IMR-90 (cell line): ENCODE results near the gene IL6. TPM values are rescaled to one million over a fixed set of nuclear protein-coding genes. Genes with fewer than 3 reads are reported as not detected.

ENCODE experiments used
- ATAC-seq: fragments of 200-7000 bp; cut with Tn5 transposase; 2 replicates; pipeline ENCODE4 v1.9.1; 2020; ENCODE audit warnings: low read depth, mild to moderate bottlenecking, moderate library complexity
- BruUV-seq: library from RNA; stranded (reverse); fragments of 400-500 nt; replicated peaks from 2 replicates; lab custom pipeline; 2021; lab: Mats Ljungman, UMichigan
- CTCF ChIA-PET: fragments of 300-600 bp; formaldehyde crosslinking; extraction: SDS; loops from one replicate; lab custom pipeline; 2021; ENCODE audit warnings: antibody characterized with exemption; lab: Yijun Ruan, JAX
- POLR2A ChIA-PET: fragments of 300-600 bp; sonication (Branson Sonifier 250); formaldehyde crosslinking; loops from one replicate; lab custom pipeline; 2022; ENCODE audit warnings: antibody characterized with exemption; ENCODE audit not compliant: unreplicated experiment; lab: Charles Lee
- DNase-seq: peaks from one replicate; pipeline ENCODE4 v3.0.0; 2013
- H2AFZ ChIP-seq: replicated peaks from 2 replicates; pipeline ENCODE3; 2013; ENCODE audit warnings: low read length, mild to moderate bottlenecking; ENCODE audit not compliant: poor library complexity
- H2AK5ac ChIP-seq: 2 replicates; pipeline ENCODE4 v1.6.1; 2013; ENCODE audit warnings: low read depth, low read length, inconsistent platforms
- H2AK9ac ChIP-seq: replicated peaks from 2 replicates; pipeline ENCODE3; 2013; ENCODE audit warnings: mild to moderate bottlenecking, low read depth, low read length, moderate library complexity; ENCODE audit not compliant: poor library complexity
- H2BK120ac ChIP-seq: 2 replicates; pipeline ENCODE4 v1.6.1; 2013; ENCODE audit warnings: low read depth, low read length, inconsistent platforms
- H2BK15ac ChIP-seq: 3 replicates; pipeline ENCODE4 v1.6.1; 2013; ENCODE audit warnings: low read depth, low read length, inconsistent platforms
- H2BK20ac ChIP-seq: 2 replicates; pipeline ENCODE4 v1.6.1; 2013; ENCODE audit warnings: low read depth, mild to moderate bottlenecking, inconsistent platforms, low read length, moderate library complexity
- H2BK5ac ChIP-seq: 2 replicates; pipeline ENCODE4 v1.6.1; 2013; ENCODE audit warnings: mild to moderate bottlenecking, low read depth, low read length, inconsistent platforms; ENCODE audit not compliant: poor library complexity, severe bottlenecking
- H3K14ac ChIP-seq: replicated peaks from 2 replicates; pipeline ENCODE4 v1.6.1; 2013; ENCODE audit warnings: low read depth, low read length, inconsistent platforms
- H3K18ac ChIP-seq: 2 replicates; pipeline ENCODE4 v1.6.1; 2013; ENCODE audit warnings: low read depth, low read length, control low read depth
- H3K23ac ChIP-seq: 2 replicates; pipeline ENCODE4 v1.6.1; 2013; ENCODE audit warnings: low read depth, low read length, inconsistent platforms
- H3K27ac ChIP-seq: 2 replicates; pipeline ENCODE4 v1.5.1; 2013; ENCODE audit warnings: mild to moderate bottlenecking, control low read depth, low read length; ENCODE audit not compliant: insufficient read depth
- H3K27me3 ChIP-seq: 2 replicates; pipeline ENCODE4 v1.6.1; 2013; ENCODE audit warnings: low read length; ENCODE audit not compliant: control insufficient read depth, insufficient read depth
- H3K36me3 ChIP-seq: 2 replicates; pipeline ENCODE4 v1.6.1; 2013; ENCODE audit warnings: low read length, mixed read lengths; ENCODE audit not compliant: control insufficient read depth, insufficient read depth
- H3K4ac ChIP-seq: 2 replicates; pipeline ENCODE4 v1.6.1; 2013; ENCODE audit warnings: low read depth, low read length, inconsistent platforms
- H3K4me1 ChIP-seq: 2 replicates; pipeline ENCODE4 v1.6.1; 2013; ENCODE audit warnings: low read length, mixed read lengths; ENCODE audit not compliant: control insufficient read depth, insufficient read depth
- H3K4me2 ChIP-seq: 2 replicates; pipeline ENCODE4 v1.6.1; 2013; ENCODE audit warnings: low read depth, mild to moderate bottlenecking, control low read depth, low read length, moderate library complexity
- H3K4me3 ChIP-seq: 2 replicates; pipeline ENCODE4 v1.5.1; 2013; ENCODE audit warnings: low read depth, mild to moderate bottlenecking, control low read depth, low read length, moderate library complexity; ENCODE audit not compliant: insufficient read depth
- H3K56ac ChIP-seq: 2 replicates; pipeline ENCODE4 v1.6.1; 2013; ENCODE audit warnings: low read length, inconsistent platforms; ENCODE audit not compliant: insufficient read depth; ENCODE audit errors: extremely low read depth
- H3K79me1 ChIP-seq, 2 experiments: 2 replicates each; pipeline ENCODE4 v1.6.1; 2013; ENCODE audit warnings: low read length in 2 of 2, inconsistent platforms in 1 of 2, low read depth in 1 of 2
- H3K9ac ChIP-seq: 2 replicates; pipeline ENCODE4 v1.6.1; 2013; ENCODE audit warnings: low read depth, low read length, control low read depth
- H3K9me1 ChIP-seq: 2 replicates; pipeline ENCODE4 v1.6.1; 2013; ENCODE audit warnings: low read length, inconsistent platforms; ENCODE audit not compliant: insufficient read depth
- H3K9me3 ChIP-seq: 2 replicates; pipeline ENCODE4 v1.6.1; 2013; ENCODE audit warnings: low read length; ENCODE audit not compliant: control insufficient read depth, insufficient read depth
- H4K20me1 ChIP-seq: 2 replicates; pipeline ENCODE4 v1.6.1; 2013; ENCODE audit warnings: low read length, inconsistent platforms; ENCODE audit not compliant: insufficient read depth
- H4K5ac ChIP-seq: 2 replicates; pipeline ENCODE4 v1.6.1; 2013; ENCODE audit warnings: mild to moderate bottlenecking, low read depth, low read length, control low read depth
- H4K8ac ChIP-seq, 2 experiments: 2 replicates each; pipeline ENCODE4 v1.6.1; 2013; ENCODE audit warnings: low read depth in 2 of 2, low read length in 2 of 2, control low read depth in 1 of 2, inconsistent platforms in 1 of 2
- H4K91ac ChIP-seq: 2 replicates; pipeline ENCODE4 v1.6.1; 2013; ENCODE audit warnings: low read depth, low read length, inconsistent platforms; ENCODE audit not compliant: insufficient read depth
- BHLHE40 ChIP-seq: fragments of 150-350 bp; IDR thresholded peaks from 2 replicates; pipeline ENCODE4 v1.6.1; 2016; ENCODE audit warnings: mild to moderate bottlenecking, low read depth, low read length
- CHD1 ChIP-seq: IDR thresholded peaks from 2 replicates; pipeline ENCODE4 v1.6.1; 2012; ENCODE audit warnings: low read depth, low read length, improper control_type of control experiment
- MAFK ChIP-seq: IDR thresholded peaks from 2 replicates; pipeline ENCODE4 v1.6.1; 2012; ENCODE audit warnings: low read depth, low read length, improper control_type of control experiment
- MAZ ChIP-seq: IDR thresholded peaks from 2 replicates; pipeline ENCODE4 v1.6.1; 2012; ENCODE audit warnings: low read depth, mild to moderate bottlenecking, low read length, improper control_type of control experiment, moderate library complexity, borderline replicate concordance
- POLR2A ChIP-seq: IDR thresholded peaks from 2 replicates; pipeline ENCODE4 v1.6.1; 2012; ENCODE audit warnings: mild to moderate bottlenecking, low read depth, low read length
- RAD21 ChIP-seq: IDR thresholded peaks from 2 replicates; pipeline ENCODE4 v1.6.1; 2012; ENCODE audit warnings: low read length, improper control_type of control experiment
- RCOR1 ChIP-seq: IDR thresholded peaks from 2 replicates; pipeline ENCODE4 v1.6.1; 2012; ENCODE audit warnings: mild to moderate bottlenecking, low read length, improper control_type of control experiment; ENCODE audit not compliant: insufficient replicate concordance
- SMC3 ChIP-seq: fragments of 150-350 bp; IDR thresholded peaks from 2 replicates; pipeline ENCODE4 v1.6.1; 2016; ENCODE audit warnings: low read depth, mild to moderate bottlenecking, antibody characterized with exemption, low read length, moderate library complexity
- whole genome bisulfite sequencing, 2 experiments: methylation state at CpG; one replicate each; pipeline versions ENCODE4 v1.1.5 to v1.1.7; 2013; ENCODE audit warnings: missing lambda C conversion rate in 2 of 2; ENCODE audit not compliant: insufficient read length in 1 of 2; ENCODE audit errors: extremely low coverage in 2 of 2; 5-methylcytosine and 5-hydroxymethylcytosine counted together
- dilution Hi-C: fragments of 300-500 bp; cut with HindIII; formaldehyde crosslinking; loops from one replicate; pipeline ENCODE4 v1.14.3; 2018; ENCODE audit warnings: low sequenced_read_pairs; ENCODE audit not compliant: unreplicated experiment
- in situ Hi-C: fragments of 300-500 bp; cut with MboI; formaldehyde crosslinking; loops from 3 replicates; pipeline ENCODE4 v1.14.3; 2019; ENCODE audit warnings: low sequenced_read_pairs, inconsistent platforms, mixed read lengths
- intact Hi-C: fragments of 100-400 bp; cut with micrococcal nuclease; formaldehyde crosslinking; loops from 2 replicates; pipeline ENCODE4 v1.10.0; 2022
- polyA plus RNA-seq, 3 experiments: library from polyadenylated mRNA; depleted of rRNA; stranded (reverse); fragments of >200 nt; gene quantifications; 2 replicates each; pipeline ENCODE4 v1.2.3, GENCODE V29; 2012; ENCODE audit warnings: low replicate concordance in 1 of 3
- total RNA-seq: library from RNA; depleted of rRNA; stranded (reverse); fragments of >200 nt; gene quantifications from 2 replicates; pipeline ENCODE4 v1.2.3, GENCODE V29; 2012

IL6 gene
- total and polyA plus RNA-seq, 2 of the 4 experiments (the other 2 are of a cell fraction): 15.2 to 50.8 TPM

- peak overlapping the region; percentile 82; the same call in 2 of the 3 replicates for H2BK15ac ChIP-seq
- peak overlapping the region; percentile 69 for H2BK20ac ChIP-seq
- DNase-seq (peak; percentile 36), ATAC-seq (peak; percentile 85)
- peak overlapping the region; percentile 43; the same call in 1 of the 2 replicates for H4K91ac ChIP-seq
- H3K18ac ChIP-seq: peak overlapping the region; percentile 65; the same call in 1 of the 2 replicates
- no CpG with 5 or more reads among the region's 4 CpGs for WGBS, 2 experiments
- H3K4me1 ChIP-seq: peaks cover 9% of the 10 kb centered on the region
- no peaks in the 10 kb centered on the region for H3K9me1 ChIP-seq
- peak overlapping the region; percentile 57; the same call in 1 of the 2 replicates for H2BK120ac ChIP-seq
- BruUV-seq: no TSS peak
- no peaks in the 10 kb centered on the region for H3K36me3 ChIP-seq
- no peaks in the 10 kb centered on the region for H4K20me1 ChIP-seq
- ChIA-PET CTCF (interaction anchor here (1.1 kb wide), 1 partner anchor 31 kb away, joined by 6 read pairs; no protein-coding TSS in a partner anchor), POLR2A (no interaction called here)
- TF ChIP-seq BHLHE40 (no peak), MAFK (no peak), RAD21 (no peak), RCOR1 (no peak), MAZ (no peak), CHD1 (no peak), SMC3 (no peak), POLR2A (no peak)
- H4K5ac ChIP-seq: peak overlapping the region; percentile 24; the same call in 1 of the 2 replicates
- H3K79me1 ChIP-seq: no peaks in the 10 kb centered on the region
- peak overlapping the region in 1 of 2 experiments; percentile 37; a peak in 1 of 4 replicates for H4K8ac ChIP-seq
- H2BK5ac ChIP-seq: peak overlapping the region; percentile 63
- dilution Hi-C loops (no loop called here), in situ Hi-C loops (no loop called here), intact Hi-C loops (no loop called here)
- H3K9me3 ChIP-seq: no peaks in the 10 kb centered on the region
- H3K56ac ChIP-seq: no peak overlapping the region
- H2AFZ ChIP-seq: peak overlapping the region; percentile 69
- H3K4me3 ChIP-seq: no peak overlapping the region
- H3K27ac ChIP-seq: 0 out of 2 replicates have a peak overlapping the region, but pooled peaks have one; percentile 7
- peak overlapping the region; percentile 29; the same call in 1 of the 2 replicates for H3K4me2 ChIP-seq
- no peak overlapping the region for H2AK5ac ChIP-seq
- H3K23ac ChIP-seq: no peak overlapping the region
- no peak overlapping the region for H3K9ac ChIP-seq
- H3K27me3 ChIP-seq: no peaks in the 10 kb centered on the region
- peak overlapping the region; percentile 11; the same call in 1 of the 2 replicates for H3K4ac ChIP-seq
- no peak overlapping the region for H2AK9ac ChIP-seq
- H3K14ac ChIP-seq: 0 out of 2 replicates have a peak overlapping the region, but pooled peaks have one; percentile 29
Observed at GRCh38 chr7:22696541-22697228, 30.3 kb upstream of the IL6 start.
